Neural progenitor cell (in vitro differentiated cells): Measurements from ENCODE around the gene MEOX1. TPM values are rescaled to one million over a fixed set of nuclear protein-coding genes. Genes with fewer than 3 reads are reported as not detected.

Source experiments
- DNase-seq: peaks from one replicate; pipeline ENCODE4 v3.0.0-alpha.2; 2016; ENCODE audit warnings: low spot score
- H2AFZ ChIP-seq: fragments of 200-600 bp; sonication (generic); replicated peaks from 2 replicates; pipeline ENCODE4 v1.6.1; 2016; ENCODE audit warnings: antibody characterized with exemption
- H3F3A ChIP-seq: fragments of 200-600 bp; sonication (generic); 2 replicates; pipeline ENCODE4 v1.6.1; 2016; ENCODE audit warnings: antibody characterized with exemption, low read depth
- H3K27ac ChIP-seq: fragments of 200-600 bp; sonication (generic); 2 replicates; pipeline ENCODE4 v1.5.1; 2016; ENCODE audit warnings: mild to moderate bottlenecking
- H3K27me3 ChIP-seq: fragments of 200-600 bp; sonication (generic); 2 replicates; pipeline ENCODE4 v1.6.1; 2016; ENCODE audit warnings: mild to moderate bottlenecking, moderate library complexity
- H3K36me3 ChIP-seq: fragments of 200-600 bp; sonication (generic); 2 replicates; pipeline ENCODE4 v1.5.1; 2016
- H3K4me1 ChIP-seq: fragments of 200-600 bp; sonication (generic); 2 replicates; pipeline ENCODE4 v1.6.1; 2016; ENCODE audit warnings: mixed run types
- H3K4me2 ChIP-seq: fragments of 200-600 bp; sonication (generic); 2 replicates; pipeline ENCODE4 v1.6.1; 2016
- H3K4me3 ChIP-seq: fragments of 200-600 bp; sonication (generic); 2 replicates; pipeline ENCODE4 v1.5.1; 2016
- H3K79me2 ChIP-seq: fragments of 200-600 bp; sonication (generic); 2 replicates; pipeline ENCODE4 v1.6.1; 2016; ENCODE audit warnings: low read depth
- H3K9ac ChIP-seq: fragments of 200-600 bp; sonication (generic); 2 replicates; pipeline ENCODE4 v1.6.1; 2016
- H3K9me3 ChIP-seq: fragments of 200-600 bp; sonication (generic); 2 replicates; pipeline ENCODE4 v1.5.1; 2016; ENCODE audit warnings: low read depth
- H4K20me1 ChIP-seq: fragments of 200-600 bp; sonication (generic); 2 replicates; pipeline ENCODE4 v1.6.1; 2016; ENCODE audit warnings: low read depth
- H3K27ac Mint-ChIP-seq: 3 replicates; pipeline ENCODE4 v1.8.0; 2021; ENCODE audit warnings: mixed read lengths
- H3K27me3 Mint-ChIP-seq: 2 replicates; pipeline ENCODE4 v1.8.0; 2022; ENCODE audit warnings: low read depth, mild to moderate bottlenecking, inconsistent platforms, moderate library complexity, mixed read lengths; ENCODE audit not compliant: insufficient read depth
- H3K36me3 Mint-ChIP-seq: 3 replicates; pipeline ENCODE4 v1.8.0; 2021; ENCODE audit warnings: mixed read lengths
- H3K4me1 Mint-ChIP-seq: 3 replicates; pipeline ENCODE4 v1.8.0; 2021; ENCODE audit warnings: mixed read lengths
- H3K4me3 Mint-ChIP-seq: 3 replicates; pipeline ENCODE4 v1.8.0; 2021; ENCODE audit warnings: mild to moderate bottlenecking, moderate library complexity, mixed read lengths
- H3K9me3 Mint-ChIP-seq: 3 replicates; pipeline ENCODE4 v1.8.0; 2020; ENCODE audit warnings: mixed read lengths
- EZH2 ChIP-seq: fragments of 200-600 bp; sonication (generic); IDR thresholded peaks from 2 replicates; pipeline ENCODE4 v1.6.1; 2017; ENCODE audit warnings: antibody characterized with exemption, mild to moderate bottlenecking, moderate library complexity
- EZH2phosphoT487 ChIP-seq: fragments of 200-600 bp; sonication (generic); IDR thresholded peaks from 2 replicates; pipeline ENCODE4 v1.6.1; 2017; ENCODE audit warnings: antibody characterized with exemption
- total RNA-seq: library from RNA; depleted of rRNA; stranded (reverse); fragments of >200 nt; gene quantifications from 2 replicates; pipeline ENCODE4 v1.2.3, GENCODE V29; 2015; ENCODE audit warnings: low replicate concordance
- TF ChIP-seq, protein P1 (sequence below): fragments of 200-600 bp; sonication (generic); IDR thresholded peaks from 2 replicates; pipeline ENCODE4 v1.5.1; 2017; ENCODE audit warnings: antibody characterized with exemption, mild to moderate bottlenecking

Gene MEOX1
- total RNA-seq, 1 donor from 2014 or later = not detected

DNA sequence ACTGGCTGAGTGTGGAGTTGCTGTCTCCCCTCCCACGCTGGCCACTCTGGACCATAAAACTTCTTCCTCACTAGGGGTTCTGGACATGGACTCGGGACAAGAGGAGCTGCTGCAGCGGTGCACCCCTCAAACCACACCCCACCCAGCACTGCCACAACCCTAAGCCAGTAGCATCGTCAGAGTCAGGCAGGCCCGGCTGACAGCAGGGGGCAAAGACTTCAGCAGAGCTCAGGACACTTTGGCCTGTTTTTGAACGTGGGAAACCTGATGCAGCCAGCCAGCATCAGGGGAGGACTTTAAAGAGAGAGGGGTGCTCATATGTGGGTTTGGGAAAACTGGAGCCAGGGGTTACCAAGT lies 9.6 kb downstream of the MEOX1 start:
- H3K4me1 Mint-ChIP-seq = peaks cover 44% of the 10 kb centered on the region
- H3K27me3 ChIP-seq = peaks cover 3% of the 10 kb centered on the region
- DNase-seq = no peak
- no peaks in the 10 kb centered on the region for H3K36me3 Mint-ChIP-seq
- H3K27ac Mint-ChIP-seq = peak overlapping the region; percentile 86
- no peak overlapping the region for H3K4me3 Mint-ChIP-seq
- peaks cover 4% of the 10 kb centered on the region for H3K27me3 Mint-ChIP-seq
- no peaks in the 10 kb centered on the region for H3K79me2 ChIP-seq
- no peak for TF ChIP-seq EZH2phosphoT487
- TF ChIP-seq, protein P1, sequence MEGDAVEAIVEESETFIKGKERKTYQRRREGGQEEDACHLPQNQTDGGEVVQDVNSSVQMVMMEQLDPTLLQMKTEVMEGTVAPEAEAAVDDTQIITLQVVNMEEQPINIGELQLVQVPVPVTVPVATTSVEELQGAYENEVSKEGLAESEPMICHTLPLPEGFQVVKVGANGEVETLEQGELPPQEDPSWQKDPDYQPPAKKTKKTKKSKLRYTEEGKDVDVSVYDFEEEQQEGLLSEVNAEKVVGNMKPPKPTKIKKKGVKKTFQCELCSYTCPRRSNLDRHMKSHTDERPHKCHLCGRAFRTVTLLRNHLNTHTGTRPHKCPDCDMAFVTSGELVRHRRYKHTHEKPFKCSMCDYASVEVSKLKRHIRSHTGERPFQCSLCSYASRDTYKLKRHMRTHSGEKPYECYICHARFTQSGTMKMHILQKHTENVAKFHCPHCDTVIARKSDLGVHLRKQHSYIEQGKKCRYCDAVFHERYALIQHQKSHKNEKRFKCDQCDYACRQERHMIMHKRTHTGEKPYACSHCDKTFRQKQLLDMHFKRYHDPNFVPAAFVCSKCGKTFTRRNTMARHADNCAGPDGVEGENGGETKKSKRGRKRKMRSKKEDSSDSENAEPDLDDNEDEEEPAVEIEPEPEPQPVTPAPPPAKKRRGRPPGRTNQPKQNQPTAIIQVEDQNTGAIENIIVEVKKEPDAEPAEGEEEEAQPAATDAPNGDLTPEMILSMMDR = no peak
- no peak for TF ChIP-seq EZH2
- peaks cover 12% of the 10 kb centered on the region for H3F3A ChIP-seq
- H3K9me3 ChIP-seq = no peaks in the 10 kb centered on the region
- H3K4me2 ChIP-seq = no peak overlapping the region
- peaks cover 23% of the 10 kb centered on the region for H3K4me1 ChIP-seq
- no peak overlapping the region for H3K9ac ChIP-seq
- no peaks in the 10 kb centered on the region for H3K9me3 Mint-ChIP-seq
- no peak overlapping the region for H3K4me3 ChIP-seq
- no peaks in the 10 kb centered on the region for H4K20me1 ChIP-seq
- no peak overlapping the region for H2AFZ ChIP-seq
- no peak overlapping the region for H3K27ac ChIP-seq
- H3K36me3 ChIP-seq = no peaks in the 10 kb centered on the region

DNA sequence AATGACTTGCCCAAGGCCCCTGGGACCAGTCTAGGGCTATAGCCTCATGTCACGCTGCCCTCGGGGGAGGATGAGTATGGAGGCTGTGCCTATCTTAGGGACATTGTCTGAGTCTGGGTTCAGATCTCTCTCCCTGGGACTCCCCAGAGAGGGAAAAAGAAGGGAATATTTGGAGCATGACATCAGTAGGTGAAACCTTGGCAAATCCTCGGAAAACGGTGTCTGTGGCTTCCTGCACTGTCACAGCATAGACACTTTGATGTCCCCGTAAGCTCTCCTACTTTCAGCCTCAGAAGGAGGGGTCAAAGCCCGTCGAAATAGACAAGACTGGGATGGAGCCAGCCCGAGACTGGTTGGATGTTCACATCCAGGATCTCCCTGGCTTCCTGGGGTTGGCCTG lies 11.3 kb downstream of the MEOX1 start:
- DNase-seq = no peak
- peaks cover 30% of the 10 kb centered on the region for H3K4me1 Mint-ChIP-seq
- no peaks in the 10 kb centered on the region for H3K36me3 Mint-ChIP-seq
- no peak overlapping the region for H3K27ac Mint-ChIP-seq
- Histone ChIP-seq H3K27ac (no peak overlapping the region), H3K4me2 (no peak overlapping the region), H3K9ac (no peak overlapping the region), H3K4me1 (peaks cover 8% of the 10 kb centered on the region), H2AFZ (no peak overlapping the region), H3F3A (no peaks in the 10 kb centered on the region), H3K27me3 (peaks cover 19% of the 10 kb centered on the region), H3K9me3 (no peaks in the 10 kb centered on the region), H3K79me2 (no peaks in the 10 kb centered on the region), H3K4me3 (no peak overlapping the region), H3K36me3 (no peaks in the 10 kb centered on the region), H4K20me1 (no peaks in the 10 kb centered on the region)
- H3K4me3 Mint-ChIP-seq = no peak overlapping the region
- H3K9me3 Mint-ChIP-seq = no peaks in the 10 kb centered on the region
- TF ChIP-seq, protein P1 = no peak
- TF ChIP-seq EZH2phosphoT487 = no peak
- no peak for TF ChIP-seq EZH2
- peaks cover 2% of the 10 kb centered on the region for H3K27me3 Mint-ChIP-seq

DNA sequence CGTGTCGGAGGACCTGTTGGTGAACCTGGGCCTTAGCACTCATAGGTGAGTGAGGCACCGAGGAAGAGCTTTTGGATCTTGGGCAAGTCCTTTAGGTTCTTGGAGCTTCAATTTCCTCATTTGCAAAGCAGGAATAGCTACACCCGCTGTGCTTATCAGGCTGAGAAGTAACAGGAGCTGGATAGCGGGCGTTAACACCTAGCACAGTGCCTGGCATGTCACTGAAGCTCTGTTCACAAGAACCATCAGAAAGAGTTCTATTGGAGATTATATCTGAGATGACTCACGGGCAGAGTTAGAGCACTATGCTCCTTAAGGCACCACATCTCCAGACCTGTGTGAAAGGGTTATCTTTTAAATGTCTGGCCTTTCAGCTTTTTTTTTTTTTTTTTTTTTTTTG lies 12.8 kb downstream of the MEOX1 start:
- Histone ChIP-seq H3K36me3 (no peaks in the 10 kb centered on the region), H3K27ac (no peak overlapping the region), H4K20me1 (no peaks in the 10 kb centered on the region), H3F3A (no peaks in the 10 kb centered on the region), H2AFZ (no peak overlapping the region), H3K4me2 (no peak overlapping the region), H3K4me1 (peaks cover 8% of the 10 kb centered on the region), H3K27me3 (peaks cover 27% of the 10 kb centered on the region), H3K79me2 (no peaks in the 10 kb centered on the region), H3K4me3 (no peak overlapping the region), H3K9ac (no peak overlapping the region), H3K9me3 (no peaks in the 10 kb centered on the region)
- Mint-ChIP-seq H3K27me3 (peaks cover 2% of the 10 kb centered on the region), H3K27ac (peak overlapping the region; percentile 9), H3K4me1 (peaks cover 33% of the 10 kb centered on the region), H3K9me3 (peaks cover 2% of the 10 kb centered on the region), H3K36me3 (no peaks in the 10 kb centered on the region), H3K4me3 (no peak overlapping the region)
- TF ChIP-seq EZH2 = no peak
- TF ChIP-seq, protein P1 = no peak
- TF ChIP-seq EZH2phosphoT487 = no peak
- no peak for DNase-seq
